ENCODE measurements around the gene ZNF385C. TPM values are rescaled to one million over a fixed set of nuclear protein-coding genes. Genes with fewer than 3 reads are reported as not detected.
"Not testable (repeated sequence)": the region's sequence is repeated elsewhere in the genome, so short reads cannot be mapped to it uniquely, and the experiment has no call there.

The ZNF385C gene
- total and polyA plus RNA-seq, 2 donors (not counting 1 experiment from before 2014, with no cell fraction given), result under 0.01 to 0.03 TPM

GRCh38 chr17:42017866-42018200, 80.4 kb downstream of the ZNF385C start:
- no peak for DNase-seq (ENCODE audit: low read depth in 2 of 2)
- H3K9me3 ChIP-seq (ENCODE audit: control insufficient read depth, insufficient read depth, low read depth, low read length), result no peaks in the 10 kb centered on the region
- peak overlapping the region; percentile 98 for H3K9ac ChIP-seq (ENCODE audit: insufficient read depth, low read length)
- no peaks in the 10 kb centered on the region for H4K20me1 ChIP-seq (ENCODE audit: control insufficient read depth, extremely low read depth, insufficient read depth, low read length)
- H2AFZ ChIP-seq (ENCODE audit: low read length), result peak overlapping the region; percentile 94
- H3K4me2 ChIP-seq (ENCODE audit: extremely low read depth, insufficient read depth, low read length), result peak overlapping the region; percentile 93
- peaks cover 7% of the 10 kb centered on the region for H3K36me3 ChIP-seq (ENCODE audit: control insufficient read depth, insufficient read depth, low read length)
- peak overlapping the region; percentile 80 to 99 (median 88) for H3K4me3 ChIP-seq (replicated peaks in 1 of 4; ENCODE audit: control extremely low read depth in 1 of 4, insufficient read depth in 1 of 4, low read depth in 3 of 4, low read length in 4 of 4)
- peaks cover 4% of the 10 kb centered on the region for H3K4me1 ChIP-seq (ENCODE audit: control insufficient read depth, extremely low read depth, insufficient read depth, low read length)
- no peaks in the 10 kb centered on the region for H3K27me3 ChIP-seq (ENCODE audit: control insufficient read depth, insufficient read depth, low read length)
- TF ChIP-seq EZH2 (IDR thresholded peaks at IDR 0.05; ENCODE audit: low read length, missing control alignments) (no peak), CTCF (conservative IDR thresholded peaks at IDR 0.05 in 1 of 2, IDR thresholded peaks at IDR 0.05 in 1 of 2; ENCODE audit: low read depth in 1 of 2, low read length in 2 of 2) (no peak)
- peak overlapping the region; percentile 96 for H3K27ac ChIP-seq (ENCODE audit: insufficient read depth, low read length)
- peaks cover 58% of the 10 kb centered on the region for H3K79me2 ChIP-seq (ENCODE audit: control insufficient read depth, insufficient read depth, low read length)

GRCh38 chr17:42016941-42017865, 81.1 kb downstream of the ZNF385C start, which contains the start of gene DNAJC7:
Gene DNAJC7 (minus strand): TSS chr17:42017439. CDS start chr17:42017416, 23 bp downstream.
- Histone ChIP-seq H3K4me3 (replicated peaks in 1 of 4; ENCODE audit: control extremely low read depth in 1 of 4, insufficient read depth in 1 of 4, low read depth in 3 of 4, low read length in 4 of 4) (peak within 1 kb of the TSS; percentile 80 to 99 (median 88)), H3K4me1 (ENCODE audit: control insufficient read depth, extremely low read depth, insufficient read depth, low read length) (peaks cover 4% of the 10 kb centered on the region), H2AFZ (ENCODE audit: low read length) (peak within 1 kb of the TSS; percentile 94), H3K4me2 (ENCODE audit: extremely low read depth, insufficient read depth, low read length) (peak within 1 kb of the TSS; percentile 93), H4K20me1 (ENCODE audit: control insufficient read depth, extremely low read depth, insufficient read depth, low read length) (no peaks in the 10 kb centered on the region), H3K27ac (ENCODE audit: insufficient read depth, low read length) (peak within 1 kb of the TSS; percentile 96), H3K9ac (ENCODE audit: insufficient read depth, low read length) (peak within 1 kb of the TSS; percentile 98), H3K9me3 (ENCODE audit: control insufficient read depth, insufficient read depth, low read depth, low read length) (no peaks in the 10 kb centered on the region), H3K36me3 (ENCODE audit: control insufficient read depth, insufficient read depth, low read length) (peaks cover 2% of the 10 kb centered on the region), H3K27me3 (ENCODE audit: control insufficient read depth, insufficient read depth, low read length) (no peaks in the 10 kb centered on the region), H3K79me2 (ENCODE audit: control insufficient read depth, insufficient read depth, low read length) (peaks cover 64% of the 10 kb centered on the region)
- peak; percentile 90 to 92 for DNase-seq (ENCODE audit: low read depth in 2 of 2)
- no peak for TF ChIP-seq EZH2 (IDR thresholded peaks at IDR 0.05; ENCODE audit: low read length, missing control alignments)
- TF ChIP-seq CTCF (conservative IDR thresholded peaks at IDR 0.05 in 1 of 2, IDR thresholded peaks at IDR 0.05 in 1 of 2; ENCODE audit: low read depth in 1 of 2, low read length in 2 of 2), result no peak

GRCh38 chr17:42016411-42016831, 81.9 kb downstream of the ZNF385C start:
- Histone ChIP-seq H3K36me3 (ENCODE audit: control insufficient read depth, insufficient read depth, low read length) (no peaks in the 10 kb centered on the region), H3K4me3 (replicated peaks in 1 of 4; ENCODE audit: control extremely low read depth in 1 of 4, insufficient read depth in 1 of 4, low read depth in 3 of 4, low read length in 4 of 4) (peak overlapping the region; percentile 80 to 99 (median 88)), H3K4me2 (ENCODE audit: extremely low read depth, insufficient read depth, low read length) (peak overlapping the region; percentile 88), H3K9ac (ENCODE audit: insufficient read depth, low read length) (peak overlapping the region; percentile 98), H3K79me2 (ENCODE audit: control insufficient read depth, insufficient read depth, low read length) (peaks cover 70% of the 10 kb centered on the region), H3K4me1 (ENCODE audit: control insufficient read depth, extremely low read depth, insufficient read depth, low read length) (peaks cover 4% of the 10 kb centered on the region), H3K27ac (ENCODE audit: insufficient read depth, low read length) (peak overlapping the region; percentile 96), H2AFZ (ENCODE audit: low read length) (no peak overlapping the region), H4K20me1 (ENCODE audit: control insufficient read depth, extremely low read depth, insufficient read depth, low read length) (no peaks in the 10 kb centered on the region), H3K27me3 (ENCODE audit: control insufficient read depth, insufficient read depth, low read length) (no peaks in the 10 kb centered on the region), H3K9me3 (ENCODE audit: control insufficient read depth, insufficient read depth, low read depth, low read length) (no peaks in the 10 kb centered on the region)
- TF ChIP-seq EZH2 (IDR thresholded peaks at IDR 0.05; ENCODE audit: low read length, missing control alignments) (no peak), CTCF (conservative IDR thresholded peaks at IDR 0.05 in 1 of 2, IDR thresholded peaks at IDR 0.05 in 1 of 2; ENCODE audit: low read depth in 1 of 2, low read length in 2 of 2) (no peak)
- peak; percentile 29 to 31 for DNase-seq (ENCODE audit: low read depth in 2 of 2)

- H3K27me3 ChIP-seq (ENCODE audit: control insufficient read depth, insufficient read depth, low read length); H4K20me1 ChIP-seq (ENCODE audit: control insufficient read depth, extremely low read depth, insufficient read depth, low read length); H3K9me3 ChIP-seq (ENCODE audit: control insufficient read depth, insufficient read depth, low read depth, low read length); H3K4me2 ChIP-seq (ENCODE audit: extremely low read depth, insufficient read depth, low read length); DNase-seq (ENCODE audit: low read depth in 2 of 2); H3K27ac ChIP-seq (ENCODE audit: insufficient read depth, low read length); H3K4me3 ChIP-seq (replicated peaks in 1 of 4; ENCODE audit: control extremely low read depth in 1 of 4, insufficient read depth in 1 of 4, low read depth in 3 of 4, low read length in 4 of 4); H3K4me1 ChIP-seq (ENCODE audit: control insufficient read depth, extremely low read depth, insufficient read depth, low read length); H2AFZ ChIP-seq (ENCODE audit: low read length); H3K9ac ChIP-seq (ENCODE audit: insufficient read depth, low read length); H3K36me3 ChIP-seq (ENCODE audit: control insufficient read depth, insufficient read depth, low read length): not testable (repeated sequence)
- peaks cover 82% of the 10 kb centered on the region for H3K79me2 ChIP-seq (ENCODE audit: control insufficient read depth, insufficient read depth, low read length)
These were observed 84.5 kb downstream of the ZNF385C start for GRCh38 chr17:42013740-42014139.
